NCI-H128 (cell line): Measurements from ENCODE around the gene MRPL18.
"Not testable (repeated sequence)": the region's sequence is repeated elsewhere in the genome, so short reads cannot be mapped to it uniquely, and the experiment has no call there.

Experiments used
- DNase-seq: peaks from one replicate; lab custom pipeline; 2025; ENCODE audit not compliant: unreplicated experiment; lab: John Stamatoyannopoulos, UW

The MRPL18 gene

DNA sequence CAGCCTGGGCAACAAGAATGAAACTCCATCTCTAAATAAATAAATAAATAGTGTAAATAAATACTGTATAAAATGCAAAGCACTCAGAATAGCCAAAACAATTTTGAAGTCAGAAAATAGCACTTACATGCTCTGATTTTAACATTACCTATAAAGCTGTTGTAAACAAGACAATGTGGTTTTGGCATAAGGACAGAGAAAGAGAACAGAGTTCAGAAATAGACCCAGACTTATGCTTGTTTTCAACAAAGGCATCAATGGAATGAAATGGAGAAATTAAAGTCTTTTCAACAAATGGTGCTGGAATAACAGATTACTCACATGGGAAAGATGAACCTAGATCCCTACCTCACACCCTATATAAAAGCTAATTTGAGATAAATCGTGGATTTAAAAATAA is 18.1 kb upstream of the MRPL18 start:
- DNase-seq: no peak

DNA sequence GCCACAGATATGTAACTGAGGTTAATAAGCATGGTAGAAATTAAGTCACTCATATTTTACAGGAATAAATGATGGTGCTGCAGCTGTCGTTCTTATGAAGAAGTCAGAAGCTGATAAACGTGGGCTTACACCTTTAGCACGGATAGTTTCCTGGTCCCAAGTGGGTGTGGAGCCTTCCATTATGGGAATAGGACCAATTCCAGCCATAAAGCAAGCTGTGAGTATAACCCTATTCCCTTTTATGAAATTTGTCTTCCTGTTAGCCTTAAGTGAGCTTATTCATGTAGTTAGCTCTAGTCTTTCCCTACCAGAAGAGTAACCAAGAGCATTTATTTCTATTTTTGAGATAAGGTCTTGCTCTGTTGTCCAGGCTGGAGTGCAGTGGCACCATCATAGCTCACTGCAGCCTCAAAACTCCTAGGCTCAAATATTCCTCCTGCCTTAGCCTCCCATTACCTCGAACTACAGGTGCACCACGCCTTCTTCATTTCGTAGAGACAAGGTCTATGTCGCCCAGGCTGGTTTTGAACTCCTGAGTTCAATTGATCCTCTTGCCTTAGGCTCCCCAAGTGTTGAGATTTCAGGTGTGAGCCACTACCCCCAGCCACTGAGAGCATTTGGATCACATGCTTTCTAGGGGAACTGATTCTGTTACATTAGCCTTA is 12.9 kb upstream of the MRPL18 start:
- DNase-seq: no peak

DNA sequence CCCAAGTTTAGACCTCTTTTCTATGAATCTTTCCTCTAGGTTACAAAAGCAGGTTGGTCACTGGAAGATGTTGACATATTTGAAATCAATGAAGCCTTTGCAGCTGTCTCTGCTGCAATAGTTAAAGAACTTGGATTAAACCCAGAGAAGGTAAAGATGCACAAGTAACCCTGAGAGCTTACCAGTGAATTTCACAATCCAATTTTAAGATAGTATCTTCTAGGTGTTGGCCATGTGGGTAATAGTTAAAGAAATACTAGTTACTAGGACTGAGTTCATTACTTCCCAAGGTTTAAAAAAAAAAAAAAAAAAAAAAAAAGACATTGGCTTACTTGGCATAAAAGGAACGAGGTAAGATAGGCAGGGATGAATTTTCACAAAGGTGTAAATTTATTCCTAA is 12.1 kb upstream of the MRPL18 start:
- no peak for DNase-seq

DNA sequence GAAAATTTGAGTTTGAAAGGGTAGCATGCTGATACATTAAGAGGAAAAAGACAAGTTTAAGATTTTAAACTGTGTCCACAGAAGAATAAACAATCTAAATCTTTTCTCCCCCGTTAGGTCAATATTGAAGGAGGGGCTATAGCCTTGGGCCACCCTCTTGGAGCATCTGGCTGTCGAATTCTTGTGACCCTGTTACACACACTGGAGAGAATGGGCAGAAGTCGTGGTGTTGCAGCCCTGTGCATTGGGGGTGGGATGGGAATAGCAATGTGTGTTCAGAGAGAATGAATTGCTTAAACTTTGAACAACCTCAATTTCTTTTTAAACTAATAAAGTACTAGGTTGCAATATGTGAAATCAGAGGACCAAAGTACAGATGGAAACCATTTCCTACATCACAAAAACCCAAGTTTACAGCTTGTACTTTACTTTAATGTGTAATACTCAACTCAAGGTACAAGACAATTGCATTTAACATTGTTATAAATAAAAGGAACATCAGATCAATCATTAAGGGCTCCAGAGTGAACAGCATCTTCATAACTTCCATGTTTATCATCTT is 11.6 kb upstream of the MRPL18 start:
- DNase-seq: no peak

DNA sequence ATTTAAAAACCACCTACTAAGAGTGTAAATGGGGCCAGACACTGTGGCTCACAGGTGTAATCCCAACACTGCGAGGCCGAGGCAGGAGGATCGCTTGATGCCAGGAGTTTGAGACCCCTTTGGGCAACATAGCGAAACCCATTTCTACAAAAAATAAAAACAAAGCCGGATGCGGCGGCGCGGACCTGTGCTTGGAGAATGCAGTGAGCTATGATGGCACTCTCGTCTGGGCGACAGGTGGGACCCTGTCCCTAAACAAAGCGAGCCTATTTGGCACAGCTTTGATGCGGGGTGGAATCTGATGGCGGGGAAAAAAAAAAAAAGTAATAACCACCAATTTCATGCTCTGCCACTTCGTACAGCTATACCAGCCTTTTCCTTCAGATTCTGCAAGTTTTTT is 2.0 kb upstream of the MRPL18 start:
- DNase-seq: no peak

DNA sequence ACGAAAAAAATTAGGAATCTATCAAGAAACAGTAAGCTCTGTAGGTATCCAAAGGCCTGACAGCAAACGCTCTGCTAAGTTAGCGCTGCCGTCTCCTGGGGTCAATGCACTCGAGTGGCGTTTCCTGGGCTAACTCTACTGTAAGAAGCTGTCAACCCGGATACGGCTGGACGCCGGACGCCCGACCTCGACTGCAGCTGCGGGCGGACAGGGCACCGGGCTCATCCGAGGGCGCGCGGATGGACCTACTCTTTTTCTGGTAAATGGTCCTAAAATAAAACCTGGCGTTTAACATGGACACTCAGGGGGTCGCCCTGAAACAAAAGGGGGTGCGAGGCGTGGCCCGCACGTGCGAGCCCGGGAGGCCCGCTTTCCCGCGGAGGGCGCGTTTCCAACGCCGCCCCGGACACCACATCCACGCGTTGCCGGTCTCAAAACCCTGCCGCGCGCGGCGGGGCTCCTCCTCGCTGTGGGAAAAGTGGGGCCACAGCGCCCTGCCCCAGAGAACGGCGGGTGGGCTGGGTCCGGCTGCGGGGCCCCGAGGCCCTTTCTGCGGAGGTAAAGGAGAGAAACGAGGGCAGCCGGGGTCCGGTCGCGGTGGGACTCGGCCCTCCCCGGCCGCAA is 1.4 kb upstream of the MRPL18 start:
- no peak for DNase-seq

DNA sequence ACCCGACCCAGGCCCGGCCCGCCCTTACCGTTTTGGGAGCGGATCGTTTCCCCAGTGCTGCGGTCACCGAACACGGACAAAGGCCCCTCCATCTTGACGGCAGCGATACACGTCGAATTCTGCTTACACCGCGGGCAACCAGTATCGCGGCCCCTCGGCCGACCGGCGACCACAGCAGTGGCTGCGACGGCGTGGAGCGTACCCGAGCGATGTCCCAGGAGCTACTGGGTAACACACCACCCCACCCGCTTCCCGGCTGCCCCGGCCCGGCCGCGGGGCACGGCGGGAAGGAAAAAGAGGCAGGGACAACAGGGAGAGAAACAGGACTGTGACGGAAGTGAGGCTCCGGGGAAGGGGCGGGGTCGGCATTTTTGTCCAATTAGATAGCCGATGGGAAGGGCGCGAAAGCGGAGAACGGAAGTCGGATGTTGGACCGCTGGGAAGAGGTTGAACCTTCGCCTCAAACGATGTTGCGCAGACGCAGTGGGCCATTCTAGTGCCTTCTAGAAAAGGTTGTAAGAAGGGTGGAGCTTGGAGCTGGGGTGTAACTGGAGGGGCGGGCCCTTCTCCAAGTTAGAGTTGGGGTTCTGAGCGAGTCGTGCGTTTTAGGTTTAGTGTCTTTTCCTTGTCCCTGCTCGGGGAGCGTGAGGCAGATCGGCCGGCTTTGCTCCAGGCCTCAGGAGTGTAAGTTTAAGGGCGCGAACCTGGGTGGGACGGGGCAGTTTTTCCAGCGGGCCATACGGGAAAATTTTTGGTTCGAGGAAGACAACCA is 704 bp upstream of the MRPL18 start, which contains the start of gene TCP1:
TCP1 (minus strand) TSS at position 226 of the 772 bp plus-strand sequence; CDS start at position 92, 134 bp downstream.
- peak; percentile 99 for DNase-seq

DNA sequence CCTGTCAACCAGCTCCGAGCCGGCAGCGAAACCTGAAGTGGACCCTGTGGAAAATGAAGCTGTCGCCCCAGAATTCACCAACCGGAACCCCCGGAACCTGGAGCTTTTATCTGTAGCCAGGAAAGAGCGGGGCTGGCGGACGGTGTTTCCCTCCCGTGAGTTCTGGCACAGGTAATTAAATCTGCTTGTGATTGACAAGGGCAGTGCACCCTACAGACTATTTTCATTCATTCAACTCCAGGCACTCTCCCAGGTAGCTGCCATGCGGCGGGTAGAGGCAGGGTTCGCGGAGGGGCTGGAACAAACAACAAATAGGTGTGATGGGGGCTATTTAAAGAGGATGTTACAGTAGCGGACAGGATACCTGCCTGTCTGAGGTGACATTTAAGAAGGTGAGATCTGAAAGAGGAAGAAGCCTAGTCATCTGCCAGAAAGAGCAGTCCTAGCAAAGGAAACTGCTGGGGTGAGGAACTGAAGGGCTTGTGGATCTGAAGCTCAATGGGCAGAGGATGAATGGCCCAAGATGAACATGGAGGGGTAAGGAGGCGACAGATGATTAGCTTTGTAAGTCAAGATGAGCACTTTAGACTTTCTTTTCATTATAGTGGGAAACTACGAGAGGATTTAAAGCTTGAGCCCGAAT is 810 bp downstream of the MRPL18 start:
- no peak for DNase-seq

DNA sequence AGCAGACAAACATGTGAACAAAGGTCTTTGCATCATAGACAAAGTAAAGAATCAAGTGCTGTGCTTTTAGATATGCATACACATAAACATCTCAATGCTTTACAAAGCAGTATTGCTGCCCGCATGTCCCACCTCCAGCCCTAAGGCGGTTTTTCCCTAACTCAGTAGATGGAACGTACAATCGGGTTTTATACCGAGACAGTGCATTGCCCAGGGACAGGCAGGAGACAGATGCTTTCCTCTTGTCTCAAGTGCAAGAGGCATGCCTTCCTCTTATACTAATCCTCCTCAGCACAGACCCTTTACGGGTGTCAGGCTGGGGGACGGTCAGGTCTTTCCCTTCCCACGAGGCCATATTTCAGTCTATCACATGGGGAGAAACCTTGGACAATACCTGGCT is 4.7 kb downstream of the MRPL18 start:
- DNase-seq: not testable (repeated sequence)

DNA sequence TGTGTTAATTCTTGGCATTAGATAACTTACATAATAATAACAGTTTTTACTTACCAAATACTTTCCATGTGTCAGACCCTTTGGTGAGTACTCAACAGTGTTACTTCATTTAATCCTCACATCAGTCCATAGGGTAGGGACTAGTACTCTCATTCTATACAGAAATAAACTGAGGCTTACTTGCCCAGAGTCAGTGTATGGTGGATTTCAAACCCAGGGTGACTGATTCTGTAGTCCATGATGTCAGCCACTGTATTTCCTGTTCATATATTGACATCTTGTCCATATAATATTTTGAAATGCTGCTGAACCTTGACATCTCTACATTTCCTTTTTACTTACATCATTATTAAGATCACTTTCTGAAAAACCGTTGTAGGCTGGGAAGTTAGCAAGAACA is 7.3 kb downstream of the MRPL18 start:
- no peak for DNase-seq

DNA sequence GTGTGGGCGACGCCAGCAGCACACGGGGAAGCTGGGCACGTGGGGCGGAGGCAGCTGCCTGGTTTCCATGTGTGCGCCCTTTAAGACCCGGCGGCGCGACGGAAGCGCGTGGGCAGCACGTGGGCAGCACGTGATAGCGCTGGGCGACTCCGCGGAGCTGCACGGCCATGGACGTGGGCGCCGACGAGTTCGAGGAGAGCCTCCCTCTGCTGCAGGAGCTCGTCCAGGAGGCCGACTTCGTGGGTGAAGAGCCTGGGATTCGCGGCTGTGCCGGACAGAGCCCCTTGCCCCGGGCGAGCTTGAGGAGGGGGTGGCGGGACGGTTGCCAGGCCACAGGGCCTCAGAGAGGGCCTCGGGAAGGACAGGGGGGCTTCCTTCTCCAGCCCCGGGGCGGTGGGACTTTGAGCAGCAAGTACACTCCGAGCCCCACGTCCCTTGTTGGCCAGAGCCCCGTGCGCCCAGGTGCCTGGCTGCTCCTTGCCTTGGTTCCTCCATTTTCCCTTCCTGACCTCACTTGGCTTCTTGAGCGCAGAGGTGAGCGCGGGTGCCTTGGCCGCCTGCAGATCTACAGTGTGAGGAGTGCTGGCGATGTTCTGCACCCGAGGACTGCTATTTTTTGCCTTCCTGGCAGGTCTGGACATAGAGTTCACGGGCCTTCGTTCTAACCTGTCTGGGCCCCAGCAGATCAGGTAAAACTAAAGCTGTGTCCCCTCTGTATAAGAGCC is 10.0 kb downstream of the MRPL18 start, which contains the start of gene PNLDC1:
PNLDC1 (plus strand) TSS at position 136 of the 725 bp plus-strand sequence; CDS start at position 168, 32 bp downstream.
- DNase-seq: no peak

DNA sequence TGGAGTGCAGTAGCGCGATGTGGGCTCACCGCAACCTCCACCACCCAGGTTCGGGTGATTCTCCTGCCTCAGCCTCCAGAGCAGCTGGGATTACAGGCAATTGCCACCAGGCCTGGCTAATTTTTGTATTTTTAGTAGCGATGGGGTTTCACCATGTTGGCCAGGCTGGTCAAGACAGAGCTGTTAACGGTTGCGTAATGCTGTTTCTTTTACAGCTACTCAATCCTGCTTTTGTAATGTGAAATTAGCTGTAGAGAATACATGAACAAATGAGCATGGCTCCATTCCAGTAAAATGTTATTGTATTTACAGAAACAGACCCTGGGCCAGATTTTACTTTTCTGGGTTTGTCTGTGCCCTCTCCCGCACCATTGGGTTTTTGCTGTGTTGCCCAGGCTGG is 11.7 kb downstream of the MRPL18 start:
- no peak for DNase-seq

DNA sequence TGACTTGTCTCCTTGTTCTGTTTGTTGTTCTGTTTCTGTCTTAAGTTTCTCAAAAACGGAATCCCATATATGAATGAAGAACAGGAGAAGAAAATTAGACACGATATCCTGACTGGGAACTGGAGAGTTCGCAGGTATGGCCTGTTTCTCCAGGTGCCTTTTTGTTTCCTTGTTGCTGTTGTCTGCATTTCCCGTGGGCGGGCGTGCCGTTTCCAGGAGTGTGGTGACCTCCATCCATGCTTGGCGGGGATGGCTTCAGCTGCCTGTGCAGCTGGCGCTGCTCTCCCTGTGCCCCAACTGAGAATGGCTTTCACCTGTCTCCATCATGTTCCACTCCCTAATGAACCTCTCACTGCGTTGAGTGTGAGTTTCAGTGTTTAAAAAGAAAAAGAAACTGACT is 14.2 kb downstream of the MRPL18 start:
- DNase-seq: no peak

DNA sequence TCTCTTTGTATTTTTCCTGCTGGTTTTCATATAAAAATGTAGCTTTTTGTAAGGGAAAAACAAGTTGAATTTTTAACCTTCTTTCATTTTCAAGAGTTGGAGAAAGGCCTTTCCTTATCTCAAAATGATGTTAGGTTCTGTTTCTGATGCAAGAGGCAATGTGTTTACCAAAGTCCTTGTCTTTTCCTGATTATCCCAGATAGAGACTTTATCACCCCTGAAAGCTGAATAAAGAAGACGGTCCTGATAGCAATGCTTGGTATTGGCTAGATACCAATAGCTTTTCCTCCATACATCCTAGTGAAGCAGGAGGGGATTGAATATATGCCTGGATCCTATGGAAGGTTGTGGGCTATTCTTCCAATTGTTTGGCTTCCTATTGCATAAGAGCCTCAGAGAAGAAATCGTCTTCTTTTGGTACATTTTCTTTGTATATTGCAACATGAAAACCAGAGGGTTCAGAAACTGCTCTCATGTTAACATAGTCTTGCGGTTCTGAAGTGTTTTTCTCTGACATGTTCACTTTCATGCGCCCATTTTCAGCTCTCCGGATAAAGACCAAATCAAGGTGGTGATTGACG is 15.3 kb downstream of the MRPL18 start:
- no peak for DNase-seq

DNA sequence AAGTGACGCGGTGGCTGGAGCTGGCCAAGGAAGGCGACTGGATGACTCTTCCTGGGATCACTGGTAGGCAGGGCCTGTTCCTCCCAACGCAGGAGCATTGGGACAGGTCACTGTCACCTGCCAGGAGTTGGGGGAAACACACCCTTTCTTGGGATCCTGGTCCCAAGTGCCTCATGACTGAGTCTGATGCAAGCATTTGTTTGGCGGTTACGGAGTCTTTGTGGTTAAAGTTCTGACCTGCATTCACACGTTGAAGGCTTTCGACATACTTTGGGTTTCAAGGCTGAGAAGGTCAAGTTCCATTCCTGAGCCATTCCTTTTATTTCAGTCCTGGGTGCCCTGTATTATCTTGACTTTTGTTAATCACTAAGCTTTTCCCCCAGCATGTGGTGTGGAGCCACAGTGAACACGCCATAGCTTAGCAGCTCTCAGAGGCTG is 15.8 kb downstream of the MRPL18 start:
- DNase-seq: no peak

DNA sequence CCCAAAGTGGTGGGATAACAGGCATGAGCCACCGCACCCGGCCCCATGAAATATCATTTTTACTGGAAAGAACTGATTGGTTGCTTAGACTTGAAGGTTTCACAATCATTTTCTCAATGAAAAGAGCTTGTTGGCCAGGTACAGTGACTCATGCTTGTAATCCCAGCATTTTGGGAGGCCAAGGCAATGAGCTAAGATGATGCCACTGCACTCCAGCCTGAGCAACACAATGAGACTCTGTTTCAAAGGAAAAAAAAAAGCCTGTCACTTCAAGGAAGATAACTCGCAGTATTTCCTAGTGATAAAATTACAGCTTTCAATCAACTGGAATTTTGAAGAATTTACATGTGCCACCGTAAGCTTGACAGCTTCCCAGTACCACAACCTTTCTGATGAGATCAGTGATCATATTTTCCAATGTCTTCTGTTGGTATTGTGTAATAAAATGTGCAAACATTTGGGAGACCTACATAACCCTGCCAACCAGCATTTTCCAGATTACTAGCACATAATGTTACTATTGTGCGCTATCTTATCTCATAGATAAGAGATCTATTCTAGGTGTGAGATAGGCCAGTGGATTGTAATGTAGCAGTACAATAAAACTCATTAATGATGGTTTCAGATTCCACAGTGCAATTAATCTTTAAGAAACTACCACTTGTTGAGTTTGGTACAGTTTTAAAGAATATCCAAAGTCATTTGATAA is 17.0 kb downstream of the MRPL18 start:
- no peak for DNase-seq

DNA sequence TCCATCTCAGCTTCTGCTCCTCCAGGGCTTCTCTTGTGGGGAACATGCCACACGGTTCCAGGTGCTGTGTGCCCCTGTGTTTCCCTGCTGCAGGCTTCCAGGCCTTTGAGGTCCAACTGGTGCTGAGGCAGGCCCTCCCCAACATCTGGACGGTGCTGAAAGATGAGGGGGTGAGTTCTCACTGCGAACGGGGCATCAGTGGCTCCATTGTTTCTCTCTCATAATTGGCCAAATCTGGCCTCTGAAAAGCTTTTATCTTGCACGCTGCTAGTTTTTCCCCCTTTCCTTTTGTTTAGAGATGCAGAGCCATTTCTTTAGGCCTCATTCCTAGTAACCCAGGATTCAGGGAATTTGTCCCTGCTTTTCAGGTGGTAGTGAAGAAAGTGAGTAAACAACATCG is 18.4 kb downstream of the MRPL18 start:
- no peak for DNase-seq

DNA sequence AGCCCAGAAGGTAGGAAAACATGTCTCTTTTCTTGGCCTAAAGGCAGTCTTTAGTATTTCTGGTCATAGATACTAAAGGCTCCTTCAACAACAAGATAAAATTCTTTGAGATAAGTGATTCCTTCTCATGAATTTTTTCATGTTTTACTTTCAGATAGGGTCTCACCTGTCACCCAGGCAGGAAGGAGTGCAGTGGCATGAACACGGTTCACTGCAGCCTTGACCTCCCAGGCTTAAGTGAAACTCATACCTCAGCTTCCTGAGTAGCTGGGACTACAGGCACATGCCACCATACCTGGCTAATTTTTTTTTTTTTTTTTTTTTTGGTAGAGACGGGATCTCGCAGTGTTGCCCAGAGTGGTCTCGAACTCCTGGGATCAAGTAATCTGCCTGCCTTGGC is 18.9 kb downstream of the MRPL18 start:
- DNase-seq: no peak

DNA sequence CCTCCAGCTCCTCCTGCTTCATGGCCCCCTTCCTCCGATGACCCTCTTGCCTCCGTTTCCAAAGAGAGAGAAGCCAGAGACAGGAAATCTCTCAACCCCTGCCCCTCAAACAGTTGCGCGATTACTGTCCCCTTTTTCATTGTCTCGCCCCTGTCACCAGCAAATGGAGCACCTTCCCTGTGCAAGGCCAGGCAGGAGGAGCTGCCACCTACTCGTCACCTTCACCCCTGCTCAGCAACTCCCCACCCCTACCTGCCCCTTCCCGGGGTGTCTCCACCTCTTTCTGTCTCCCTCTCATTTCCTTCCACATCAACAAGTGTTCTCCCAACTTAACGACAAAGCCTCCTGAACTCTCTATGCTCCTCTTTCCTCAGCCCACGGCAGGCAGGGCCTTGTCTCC is 23.5 kb downstream of the MRPL18 start:
- DNase-seq: no peak

DNA sequence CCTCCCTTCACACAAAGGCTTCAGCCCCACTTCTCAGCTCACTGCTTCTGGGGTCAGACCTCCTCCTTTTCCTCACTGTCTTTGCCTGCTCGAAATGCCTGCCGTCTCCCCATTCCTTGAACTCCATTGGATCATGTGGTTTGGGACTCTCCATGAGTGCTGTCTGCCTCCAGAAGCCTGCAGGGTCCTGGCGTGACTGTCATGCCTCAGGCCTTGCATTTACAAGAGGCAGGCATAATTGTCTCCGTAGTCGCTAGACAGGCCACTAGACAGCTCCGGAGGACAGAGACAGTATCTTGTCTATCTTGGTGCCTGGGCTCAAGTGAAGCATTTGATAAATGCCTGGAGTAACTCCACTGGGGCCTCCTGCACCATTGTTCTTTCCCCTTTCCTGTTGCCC is 25.1 kb downstream of the MRPL18 start:
- DNase-seq: no peak
